Esophagus muscularis mucosa (tissue), 4 donors: ENCODE results near the gene FANCC. TPM values are rescaled to one million over a fixed set of nuclear protein-coding genes. Genes with fewer than 3 reads are reported as not detected.
A peak's percentile ranks its signal among the peaks of the same experiment; 100 is the strongest.

Source experiments
- DNase-seq: peaks from one replicate; pipeline ENCODE4 v3.0.0-alpha.2; 2017; ENCODE audit errors: extremely low spot score
- H3K27ac ChIP-seq, 4 donors: fragments of 200-600 bp; sonication (generic); replicated peaks in 1 of 4; 1 replicate in 3 of 4; 2 replicates in 1 of 4; pipeline ENCODE4 v1.5.1; 2016 to 2019; ENCODE audit warnings: mild to moderate bottlenecking in 1 of 4
- H3K27me3 ChIP-seq, 4 donors: fragments of 200-600 bp; sonication (generic); one replicate each; pipeline versions ENCODE4 v1.5.1 to v1.6.0; 2016 to 2019
- H3K36me3 ChIP-seq, 4 donors: fragments of 200-600 bp; sonication (generic); one replicate each; pipeline ENCODE4 v1.5.1; 2016 to 2019
- H3K4me1 ChIP-seq, 4 donors: fragments of 200-600 bp; sonication (generic); one replicate each; pipeline ENCODE4 v1.5.1; 2016 to 2019
- H3K4me3 ChIP-seq, 4 donors: fragments of 200-600 bp; sonication (generic); 1 replicate in 2 of 4; 2 replicates in 2 of 4; pipeline ENCODE4 v1.5.1; 2016 to 2019; ENCODE audit warnings: mild to moderate bottlenecking in 4 of 4, moderate library complexity in 1 of 4
- H3K9me3 ChIP-seq, 4 donors: fragments of 200-600 bp; sonication (generic); 1 replicate in 3 of 4; 2 replicates in 1 of 4; pipeline ENCODE4 v1.5.1; 2016 to 2019
- EP300 ChIP-seq: sonication (generic); formaldehyde crosslinking; IDR thresholded peaks from one replicate; pipeline ENCODE4 v1.6.1; 2017; ENCODE audit warnings: antibody characterized with exemption
- POLR2A ChIP-seq: fragments of 450-650 bp; IDR thresholded peaks from one replicate; pipeline ENCODE4 v1.6.1; 2017; ENCODE audit warnings: antibody characterized with exemption, moderate library complexity, mild to moderate bottlenecking, low read depth
- POLR2AphosphoS5 ChIP-seq, 2 donors: sonication (generic); formaldehyde crosslinking; IDR thresholded peaks; one replicate each; pipeline ENCODE4 v1.6.1; 2017; ENCODE audit warnings: antibody characterized with exemption in 2 of 2
- WGBS: methylation state at CpG from one replicate; pipeline ENCODE4 v1.1.5; 2018; 5-methylcytosine and 5-hydroxymethylcytosine counted together
- intact Hi-C: fragments of 100-400 bp; cut with DNase I; formaldehyde crosslinking; loops from one replicate; pipeline ENCODE4 v1.15.1; 2023
- total RNA-seq, 4 donors: library from RNA; depleted of rRNA; stranded (reverse); fragments of >200 nt; gene quantifications; one replicate each; pipeline versions ENCODE4 v1.1.0 to v1.2.1, GENCODE V29; 2016
- TF ChIP-seq, protein P1 (sequence below), 3 experiments: fragments of 200-600 bp in 2 of 3; fragments of 450-650 bp in 1 of 3; sonication (generic) in 2 of 3; IDR thresholded peaks; one replicate each; pipeline ENCODE4 v1.5.1; 2017 to 2019; ENCODE audit warnings: antibody characterized with exemption in 3 of 3, mild to moderate bottlenecking in 2 of 3, moderate library complexity in 1 of 3

FANCC gene
- total RNA-seq, 4 donors from 2014 or later, result 5.3 to 9.5 (median 6.8) TPM

- Histone ChIP-seq H3K27ac (peak overlapping the region; percentile 86 to 95 (median 86)), H3K4me3 (peak overlapping the region in 3 of 4 donors; percentile 4 to 7 (median 7)), H3K36me3 (peaks cover 20 to 47% (median 40%) of the 10 kb centered on the region in 4 donors), H3K9me3 (no peaks in the 10 kb centered on the region), H3K4me1 (peaks cover 88 to 100% (median 99%) of the 10 kb centered on the region in 4 donors), H3K27me3 (no peaks in the 10 kb centered on the region)
- no peak for DNase-seq
- TF ChIP-seq, protein P1, sequence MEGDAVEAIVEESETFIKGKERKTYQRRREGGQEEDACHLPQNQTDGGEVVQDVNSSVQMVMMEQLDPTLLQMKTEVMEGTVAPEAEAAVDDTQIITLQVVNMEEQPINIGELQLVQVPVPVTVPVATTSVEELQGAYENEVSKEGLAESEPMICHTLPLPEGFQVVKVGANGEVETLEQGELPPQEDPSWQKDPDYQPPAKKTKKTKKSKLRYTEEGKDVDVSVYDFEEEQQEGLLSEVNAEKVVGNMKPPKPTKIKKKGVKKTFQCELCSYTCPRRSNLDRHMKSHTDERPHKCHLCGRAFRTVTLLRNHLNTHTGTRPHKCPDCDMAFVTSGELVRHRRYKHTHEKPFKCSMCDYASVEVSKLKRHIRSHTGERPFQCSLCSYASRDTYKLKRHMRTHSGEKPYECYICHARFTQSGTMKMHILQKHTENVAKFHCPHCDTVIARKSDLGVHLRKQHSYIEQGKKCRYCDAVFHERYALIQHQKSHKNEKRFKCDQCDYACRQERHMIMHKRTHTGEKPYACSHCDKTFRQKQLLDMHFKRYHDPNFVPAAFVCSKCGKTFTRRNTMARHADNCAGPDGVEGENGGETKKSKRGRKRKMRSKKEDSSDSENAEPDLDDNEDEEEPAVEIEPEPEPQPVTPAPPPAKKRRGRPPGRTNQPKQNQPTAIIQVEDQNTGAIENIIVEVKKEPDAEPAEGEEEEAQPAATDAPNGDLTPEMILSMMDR (IDR thresholded peaks at IDR 0.05), result no peak
- TF ChIP-seq POLR2AphosphoS5 (IDR thresholded peaks at IDR 0.05) (no peak), EP300 (no peak), POLR2A (no peak)
- intact Hi-C loops, result no loop called here
- 44% methylated on average over 17 of the region's 17 CpGs for WGBS
Measured at GRCh38 chr9:95077766-95078370, 239.6 kb downstream of the FANCC start.

DNA sequence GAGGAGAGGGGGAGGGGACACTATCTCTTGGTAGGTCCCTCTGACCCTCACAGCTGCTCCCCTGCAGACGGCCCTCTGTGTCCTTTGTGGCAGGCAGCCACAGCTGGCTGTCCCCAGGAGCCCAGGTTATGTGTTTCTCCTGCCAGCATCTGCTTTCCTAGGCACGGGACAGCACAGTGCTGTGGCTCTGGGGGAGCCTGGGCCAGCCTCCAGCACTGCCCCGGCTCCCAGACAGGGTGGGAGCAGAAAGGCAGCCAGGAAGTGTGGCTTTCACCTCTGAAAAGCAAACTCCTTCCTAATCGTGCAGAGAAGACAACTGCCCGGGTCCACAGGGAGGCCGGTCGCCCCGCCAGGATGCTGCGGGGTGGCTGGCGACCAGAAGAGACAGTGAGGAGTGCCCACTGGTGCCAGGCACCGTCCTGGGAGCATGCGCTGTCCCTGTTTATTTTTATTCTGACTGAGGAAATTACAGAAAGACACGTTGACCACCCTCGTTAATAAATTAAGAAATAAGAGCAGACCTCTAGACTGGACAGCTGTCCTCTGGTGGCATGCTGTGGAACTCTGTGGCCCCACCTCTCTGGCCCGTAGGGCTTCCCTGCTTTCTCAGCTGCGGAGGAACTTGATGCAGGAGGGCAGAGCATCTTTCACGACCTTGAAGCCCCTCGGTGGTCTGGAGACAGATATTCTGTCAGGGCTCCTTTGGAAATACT, 240.3 kb downstream of the FANCC start:
- no peak for TF ChIP-seq POLR2A
- TF ChIP-seq POLR2AphosphoS5 (IDR thresholded peaks at IDR 0.05), result peak in 1 of 2 donors; percentile 16
- no peak for TF ChIP-seq EP300
- TF ChIP-seq, protein P1 (IDR thresholded peaks at IDR 0.05), result peak in 2 of 3 experiments; percentile 13 to 34
- Histone ChIP-seq H3K4me1 (peaks cover 88 to 100% (median 99%) of the 10 kb centered on the region in 4 donors), H3K27ac (peak overlapping the region; percentile 86 to 95 (median 86)), H3K27me3 (no peaks in the 10 kb centered on the region), H3K36me3 (peaks cover 14 to 40% (median 33%) of the 10 kb centered on the region in 4 donors), H3K4me3 (peak overlapping the region in 1 of 4 donors; percentile 12), H3K9me3 (no peaks in the 10 kb centered on the region)
- intact Hi-C loops, result no loop called here
- DNase-seq, result no peak
- WGBS, result 49% methylated on average over 18 of the region's 18 CpGs

DNA sequence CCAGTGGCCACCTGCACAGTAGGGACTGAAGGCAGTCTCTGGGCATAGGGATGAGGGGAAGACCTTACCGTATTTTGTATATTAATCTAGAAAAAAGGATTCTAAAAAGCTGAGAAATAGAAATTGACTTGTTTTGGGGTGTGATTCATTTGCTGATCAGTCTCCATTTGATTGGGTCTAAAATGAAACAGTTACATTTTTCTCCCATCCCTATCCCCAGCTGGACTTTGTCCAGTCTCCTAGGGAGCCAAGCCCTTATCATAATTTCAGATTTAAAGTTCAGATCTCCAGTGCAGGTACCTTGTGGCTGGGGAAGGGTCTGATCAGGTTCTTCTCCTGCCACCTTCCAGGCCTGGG, 240.8 kb downstream of the FANCC start:
- TF ChIP-seq POLR2A, result no peak
- TF ChIP-seq EP300, result no peak
- TF ChIP-seq, protein P1 (IDR thresholded peaks at IDR 0.05), result no peak
- TF ChIP-seq POLR2AphosphoS5 (IDR thresholded peaks at IDR 0.05), result no peak
- Histone ChIP-seq H3K27ac (peak overlapping the region; percentile 86 to 95 (median 86)), H3K4me1 (peaks cover 88 to 100% (median 99%) of the 10 kb centered on the region in 4 donors), H3K9me3 (no peaks in the 10 kb centered on the region), H3K4me3 (no peak overlapping the region), H3K27me3 (no peaks in the 10 kb centered on the region), H3K36me3 (peaks cover 8 to 36% (median 30%) of the 10 kb centered on the region in 4 donors)
- intact Hi-C loops, result no loop called here
- DNase-seq, result no peak
- 48% methylated on average over 1 of the region's 1 CpG for WGBS

DNA sequence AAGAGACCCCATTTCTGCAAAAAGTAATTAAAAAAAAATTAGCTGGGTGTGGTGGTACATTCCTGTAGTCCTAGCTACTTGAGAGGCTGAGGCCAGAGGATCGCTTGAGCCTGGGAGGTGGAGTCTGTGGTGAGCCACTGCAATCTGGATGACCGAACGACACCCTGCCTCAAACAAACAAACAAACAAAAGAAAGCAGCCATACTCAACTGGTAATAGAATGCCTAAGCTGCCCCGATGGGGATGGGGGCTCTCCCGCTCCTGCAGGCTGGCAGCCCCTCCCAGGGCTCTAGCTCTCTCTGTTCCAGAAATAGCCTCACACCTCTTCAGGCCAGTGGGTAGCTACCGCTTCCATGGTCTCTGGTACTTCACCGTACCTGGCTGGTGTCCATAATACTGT, 241.8 kb downstream of the FANCC start:
- Histone ChIP-seq H3K9me3 (no peaks in the 10 kb centered on the region), H3K27me3 (no peaks in the 10 kb centered on the region), H3K27ac (peak overlapping the region; percentile 86 to 95 (median 86)), H3K4me1 (peaks cover 89 to 100% (median 99%) of the 10 kb centered on the region in 4 donors), H3K36me3 (peaks cover 0 to 34% (median 20%) of the 10 kb centered on the region in 4 donors), H3K4me3 (no peak overlapping the region)
- WGBS, result 68% methylated on average over 7 of the region's 7 CpGs
- intact Hi-C loops, result no loop called here
- no peak for TF ChIP-seq EP300
- no peak for TF ChIP-seq POLR2AphosphoS5 (IDR thresholded peaks at IDR 0.05)
- TF ChIP-seq POLR2A, result no peak
- TF ChIP-seq, protein P1 (IDR thresholded peaks at IDR 0.05), result no peak
- no peak for DNase-seq
